Testis (tissue), 2 donors: ENCODE results near the gene RASGRP3.

Experiments used
- POLR2A ChIP-seq: fragments of 450-650 bp; IDR thresholded peaks from one replicate; pipeline ENCODE4 v1.6.1; 2017; ENCODE audit warnings: antibody characterized with exemption, mild to moderate bottlenecking, moderate library complexity
- TF ChIP-seq, protein P1 (sequence below), 3 experiments: fragments of 450-650 bp in 2 of 3; fragments of 200-600 bp in 1 of 3; sonication (generic) in 1 of 3; IDR thresholded peaks; one replicate each; pipeline ENCODE4 v1.5.1; 2016 to 2019; ENCODE audit warnings: antibody characterized with exemption in 3 of 3, mild to moderate bottlenecking in 2 of 3, moderate library complexity in 1 of 3

DNA sequence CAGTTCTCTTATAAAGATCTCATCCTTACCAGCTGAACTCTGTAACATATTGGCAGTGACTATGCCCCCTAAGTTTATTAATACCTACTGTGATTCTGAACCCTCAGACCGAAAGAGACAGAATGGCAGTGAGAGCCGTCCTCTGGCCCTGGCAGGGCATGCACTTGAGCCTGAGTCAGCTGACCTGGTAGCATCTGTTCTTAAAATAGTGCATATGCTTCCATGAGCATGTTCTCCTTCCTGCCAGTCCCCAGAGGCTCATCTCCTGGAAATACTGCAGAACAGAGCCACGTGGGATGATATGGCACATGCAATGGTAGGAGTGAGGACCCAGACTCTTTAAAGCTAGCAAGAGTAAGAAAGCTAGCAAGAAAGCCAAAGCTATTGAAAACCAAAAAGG lies 59.0 kb downstream of the RASGRP3 start:
- TF ChIP-seq, protein P1, sequence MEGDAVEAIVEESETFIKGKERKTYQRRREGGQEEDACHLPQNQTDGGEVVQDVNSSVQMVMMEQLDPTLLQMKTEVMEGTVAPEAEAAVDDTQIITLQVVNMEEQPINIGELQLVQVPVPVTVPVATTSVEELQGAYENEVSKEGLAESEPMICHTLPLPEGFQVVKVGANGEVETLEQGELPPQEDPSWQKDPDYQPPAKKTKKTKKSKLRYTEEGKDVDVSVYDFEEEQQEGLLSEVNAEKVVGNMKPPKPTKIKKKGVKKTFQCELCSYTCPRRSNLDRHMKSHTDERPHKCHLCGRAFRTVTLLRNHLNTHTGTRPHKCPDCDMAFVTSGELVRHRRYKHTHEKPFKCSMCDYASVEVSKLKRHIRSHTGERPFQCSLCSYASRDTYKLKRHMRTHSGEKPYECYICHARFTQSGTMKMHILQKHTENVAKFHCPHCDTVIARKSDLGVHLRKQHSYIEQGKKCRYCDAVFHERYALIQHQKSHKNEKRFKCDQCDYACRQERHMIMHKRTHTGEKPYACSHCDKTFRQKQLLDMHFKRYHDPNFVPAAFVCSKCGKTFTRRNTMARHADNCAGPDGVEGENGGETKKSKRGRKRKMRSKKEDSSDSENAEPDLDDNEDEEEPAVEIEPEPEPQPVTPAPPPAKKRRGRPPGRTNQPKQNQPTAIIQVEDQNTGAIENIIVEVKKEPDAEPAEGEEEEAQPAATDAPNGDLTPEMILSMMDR (IDR thresholded peaks at IDR 0.05): no peak
- no peak for TF ChIP-seq POLR2A
